K562 (cell line): ENCODE results near the gene BID. TPM values are rescaled to one million over a fixed set of nuclear protein-coding genes. Genes with fewer than 3 reads are reported as not detected.

ENCODE experiments used
- ASH1L ChIP-seq: fragments of 450-650 bp; IDR thresholded peaks from 2 replicates; pipeline ENCODE4 v1.6.1; 2018; ENCODE audit warnings: borderline replicate concordance, mild to moderate bottlenecking, low read depth; ENCODE audit not compliant: partially characterized antibody
- BRCA1 ChIP-seq, 2 experiments: fragments of 450-650 bp in 1 of 2; sonication (generic) in 1 of 2; formaldehyde crosslinking in 1 of 2; IDR thresholded peaks; 2 replicates each; pipeline versions ENCODE4 v1.5.0 to v1.6.1; 2017 to 2020; ENCODE audit warnings: mild to moderate bottlenecking in 1 of 2, missing genetic modification reagents in 1 of 2
- CHD4 ChIP-seq: fragments of 200-600 bp; sonication (generic); IDR thresholded peaks from 3 replicates; pipeline ENCODE4 v1.6.1; 2012; ENCODE audit warnings: low read depth, mild to moderate bottlenecking, mixed read lengths, low read length, inconsistent platforms; ENCODE audit not compliant: insufficient read depth, insufficient replicate concordance, poor library complexity, severe bottlenecking
- NFE2L1 ChIP-seq: fragments of 450-650 bp; IDR thresholded peaks from 2 replicates; pipeline ENCODE4 v1.6.1; 2016; ENCODE audit warnings: missing genetic modification characterization, low read depth, mild to moderate bottlenecking, missing compliant biosample characterization, moderate library complexity, borderline replicate concordance
- PHF20 ChIP-seq: fragments of 450-650 bp; IDR thresholded peaks from 2 replicates; pipeline ENCODE4 v1.6.1; 2018; ENCODE audit not compliant: partially characterized antibody
- SAFB ChIP-seq: fragments of 200-400 bp; formaldehyde crosslinking; IDR thresholded peaks from 2 replicates; pipeline ENCODE4 v1.6.1; 2017; ENCODE audit warnings: low read depth, low read length, borderline replicate concordance
- SLC30A9 ChIP-seq: fragments of 250-450 bp; sonication (Bioruptor Pico); IDR thresholded peaks from 2 replicates; pipeline ENCODE4 v1.8.0; 2022; ENCODE audit warnings: mild to moderate bottlenecking, moderate library complexity
- TAF7 ChIP-seq: fragments of 450-650 bp; IDR thresholded peaks from 2 replicates; pipeline ENCODE4 v1.6.1; 2016; ENCODE audit warnings: missing genetic modification characterization, missing compliant biosample characterization
- ZBED1 ChIP-seq: IDR thresholded peaks from 2 replicates; pipeline ENCODE4 v1.6.1; 2014
- ZNF830 ChIP-seq: fragments of 250-450 bp; sonication (Bioruptor Pico); IDR thresholded peaks from 2 replicates; pipeline ENCODE4 v1.5.0; 2021; ENCODE audit warnings: mild to moderate bottlenecking
- polyA plus RNA-seq, 8 experiments: library from polyadenylated mRNA; depleted of rRNA in 4 of 8; stranded (reverse) in 5 of 8; unstranded in 3 of 8; fragments of >200 nt; fragmentation: Nextera tagmentation in 2 of 8; fragmentation: Illumina TruSeq in 1 of 8; extraction: Ambion mirVana in 2 of 8; extraction: Trizol in 1 of 8; gene quantifications; 2 replicates each; pipeline versions ENCODE4 v1.2.1 to v1.2.3, GENCODE V29; 2011 to 2014; ENCODE audit warnings: inconsistent platforms in 1 of 8, missing spikeins in 1 of 8
- total RNA-seq, 7 experiments: library from RNA; depleted of rRNA in 6 of 7; stranded (reverse); fragments of >200 nt in 6 of 7; fragmentation: Illumina TruSeq in 2 of 7; extraction: Trizol in 2 of 7; gene quantifications; 2 replicates each; pipeline versions ENCODE4 v1.2.1 to v1.2.3, GENCODE V29; 2011 to 2021; ENCODE audit warnings: low replicate concordance in 1 of 7
- TF ChIP-seq, protein P1 (sequence below): sonication (generic); formaldehyde crosslinking; IDR thresholded peaks from 2 replicates; pipeline ENCODE4 v1.8.0; 2022; ENCODE audit warnings: mild to moderate bottlenecking, missing genetic modification reagents, borderline replicate concordance
- TF ChIP-seq, protein P2 (sequence below): sonication (generic); formaldehyde crosslinking; IDR thresholded peaks from 2 replicates; pipeline ENCODE4 v1.9.0; 2022; ENCODE audit warnings: mild to moderate bottlenecking, missing genetic modification reagents
- TF ChIP-seq, protein P3 (sequence below): fragments of 450-650 bp; IDR thresholded peaks from 2 replicates; pipeline ENCODE4 v1.6.1; 2016; ENCODE audit warnings: mild to moderate bottlenecking
- TF ChIP-seq, protein P4 (sequence below): sonication (generic); formaldehyde crosslinking; IDR thresholded peaks from 2 replicates; pipeline ENCODE4 v1.8.1; 2023; ENCODE audit warnings: mild to moderate bottlenecking, missing genetic modification reagents

Gene BID
- total and polyA plus RNA-seq, 9 of the 15 experiments (the other 6 are each of a cell fraction or from before 2014, with no cell fraction given) = 5.2 to 209 (median 63.7) TPM

DNA sequence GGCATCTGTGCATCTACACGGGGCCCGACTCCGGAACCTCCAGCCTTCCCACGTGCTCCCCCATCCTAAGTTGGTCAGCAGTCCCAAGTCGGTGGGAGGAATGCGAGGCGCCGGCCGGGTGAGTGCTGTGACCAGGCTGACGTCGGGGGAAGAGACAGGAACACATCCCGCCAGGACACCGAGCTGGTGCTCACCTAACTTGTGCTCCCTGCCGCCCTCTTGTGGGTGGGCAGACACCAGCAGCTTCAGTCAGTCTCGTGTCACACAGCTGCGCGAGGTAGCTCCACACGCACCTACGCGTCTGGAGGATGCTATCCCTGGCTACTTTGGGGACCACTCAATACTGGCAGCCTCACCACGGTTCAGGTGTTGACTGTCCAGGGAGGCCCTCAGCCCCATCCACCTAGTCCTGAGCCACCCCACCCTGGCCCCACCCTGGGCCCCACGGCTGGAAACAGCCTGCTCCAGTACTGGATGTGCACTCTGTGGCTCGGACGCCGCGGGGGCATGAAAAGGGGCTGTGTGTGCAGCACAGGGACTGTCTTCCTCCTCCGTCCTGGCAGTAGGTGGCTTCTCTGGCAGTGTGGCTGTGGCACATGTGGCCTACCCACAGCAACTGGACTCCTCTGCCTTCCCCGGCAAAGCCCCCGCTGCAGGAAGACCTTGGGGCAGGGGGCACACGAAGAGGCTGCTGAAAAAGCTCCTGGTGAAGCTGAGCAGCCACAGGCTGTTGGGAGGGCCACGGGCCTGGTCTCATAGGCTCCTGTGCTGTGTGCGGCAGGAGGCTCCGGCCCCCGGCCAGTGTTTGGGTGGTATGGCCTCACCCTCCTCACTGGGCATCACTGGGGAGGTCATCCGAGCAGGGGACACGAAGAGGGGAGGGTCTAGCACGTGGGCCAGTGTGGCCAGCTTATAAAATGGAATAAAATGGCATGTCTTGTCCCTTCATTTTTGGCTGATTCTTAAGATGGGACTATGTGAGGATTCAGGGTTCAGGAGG is 11.2 kb upstream of the BID start (continued):
- TF ChIP-seq, protein P1, sequence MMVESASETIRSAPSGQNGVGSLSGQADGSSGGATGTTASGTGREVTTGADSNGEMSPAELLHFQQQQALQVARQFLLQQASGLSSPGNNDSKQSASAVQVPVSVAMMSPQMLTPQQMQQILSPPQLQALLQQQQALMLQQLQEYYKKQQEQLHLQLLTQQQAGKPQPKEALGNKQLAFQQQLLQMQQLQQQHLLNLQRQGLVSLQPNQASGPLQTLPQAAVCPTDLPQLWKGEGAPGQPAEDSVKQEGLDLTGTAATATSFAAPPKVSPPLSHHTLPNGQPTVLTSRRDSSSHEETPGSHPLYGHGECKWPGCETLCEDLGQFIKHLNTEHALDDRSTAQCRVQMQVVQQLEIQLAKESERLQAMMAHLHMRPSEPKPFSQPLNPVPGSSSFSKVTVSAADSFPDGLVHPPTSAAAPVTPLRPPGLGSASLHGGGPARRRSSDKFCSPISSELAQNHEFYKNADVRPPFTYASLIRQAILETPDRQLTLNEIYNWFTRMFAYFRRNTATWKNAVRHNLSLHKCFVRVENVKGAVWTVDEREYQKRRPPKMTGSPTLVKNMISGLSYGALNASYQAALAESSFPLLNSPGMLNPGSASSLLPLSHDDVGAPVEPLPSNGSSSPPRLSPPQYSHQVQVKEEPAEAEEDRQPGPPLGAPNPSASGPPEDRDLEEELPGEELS (CRISPR knock-in tag) = no peak
- no peak for TF ChIP-seq ASH1L
- 0 out of 2 replicates have a peak, but pooled peaks have one; percentile 25 for TF ChIP-seq SAFB
- TF ChIP-seq BRCA1 (IDR thresholded peaks at IDR 0.05) = no peak
- no peak for TF ChIP-seq BRCA1 (CRISPR knock-in tag; IDR thresholded peaks at IDR 0.05)
- TF ChIP-seq SLC30A9 (CRISPR knock-in tag) = no peak
- no peak for TF ChIP-seq PHF20
- TF ChIP-seq, protein P2, sequence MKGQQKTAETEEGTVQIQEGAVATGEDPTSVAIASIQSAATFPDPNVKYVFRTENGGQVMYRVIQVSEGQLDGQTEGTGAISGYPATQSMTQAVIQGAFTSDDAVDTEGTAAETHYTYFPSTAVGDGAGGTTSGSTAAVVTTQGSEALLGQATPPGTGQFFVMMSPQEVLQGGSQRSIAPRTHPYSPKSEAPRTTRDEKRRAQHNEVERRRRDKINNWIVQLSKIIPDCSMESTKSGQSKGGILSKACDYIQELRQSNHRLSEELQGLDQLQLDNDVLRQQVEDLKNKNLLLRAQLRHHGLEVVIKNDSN (CRISPR knock-in tag) = no peak
- TF ChIP-seq, protein P3, sequence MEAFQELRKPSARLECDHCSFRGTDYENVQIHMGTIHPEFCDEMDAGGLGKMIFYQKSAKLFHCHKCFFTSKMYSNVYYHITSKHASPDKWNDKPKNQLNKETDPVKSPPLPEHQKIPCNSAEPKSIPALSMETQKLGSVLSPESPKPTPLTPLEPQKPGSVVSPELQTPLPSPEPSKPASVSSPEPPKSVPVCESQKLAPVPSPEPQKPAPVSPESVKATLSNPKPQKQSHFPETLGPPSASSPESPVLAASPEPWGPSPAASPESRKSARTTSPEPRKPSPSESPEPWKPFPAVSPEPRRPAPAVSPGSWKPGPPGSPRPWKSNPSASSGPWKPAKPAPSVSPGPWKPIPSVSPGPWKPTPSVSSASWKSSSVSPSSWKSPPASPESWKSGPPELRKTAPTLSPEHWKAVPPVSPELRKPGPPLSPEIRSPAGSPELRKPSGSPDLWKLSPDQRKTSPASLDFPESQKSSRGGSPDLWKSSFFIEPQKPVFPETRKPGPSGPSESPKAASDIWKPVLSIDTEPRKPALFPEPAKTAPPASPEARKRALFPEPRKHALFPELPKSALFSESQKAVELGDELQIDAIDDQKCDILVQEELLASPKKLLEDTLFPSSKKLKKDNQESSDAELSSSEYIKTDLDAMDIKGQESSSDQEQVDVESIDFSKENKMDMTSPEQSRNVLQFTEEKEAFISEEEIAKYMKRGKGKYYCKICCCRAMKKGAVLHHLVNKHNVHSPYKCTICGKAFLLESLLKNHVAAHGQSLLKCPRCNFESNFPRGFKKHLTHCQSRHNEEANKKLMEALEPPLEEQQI = no peak
- no peak for TF ChIP-seq ZNF830 (CRISPR knock-in tag)
- TF ChIP-seq, protein P4, sequence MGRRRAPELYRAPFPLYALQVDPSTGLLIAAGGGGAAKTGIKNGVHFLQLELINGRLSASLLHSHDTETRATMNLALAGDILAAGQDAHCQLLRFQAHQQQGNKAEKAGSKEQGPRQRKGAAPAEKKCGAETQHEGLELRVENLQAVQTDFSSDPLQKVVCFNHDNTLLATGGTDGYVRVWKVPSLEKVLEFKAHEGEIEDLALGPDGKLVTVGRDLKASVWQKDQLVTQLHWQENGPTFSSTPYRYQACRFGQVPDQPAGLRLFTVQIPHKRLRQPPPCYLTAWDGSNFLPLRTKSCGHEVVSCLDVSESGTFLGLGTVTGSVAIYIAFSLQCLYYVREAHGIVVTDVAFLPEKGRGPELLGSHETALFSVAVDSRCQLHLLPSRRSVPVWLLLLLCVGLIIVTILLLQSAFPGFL (CRISPR knock-in tag) = no peak
- no peak for TF ChIP-seq ZBED1
- TF ChIP-seq TAF7 (tag) = no peak
- no peak for TF ChIP-seq NFE2L1 (tag)
- no peak for TF ChIP-seq CHD4
